Activated CD4-positive, alpha-beta T cell treated with anti-CD3 and anti-CD28 coated beads, Interleukin-2, amount 10 ng/mL, durations not matched to agents 24 days and 14 days (primary cell): Measurements from ENCODE around the gene CREBL2. TPM values are rescaled to one million over a fixed set of nuclear protein-coding genes. Genes with fewer than 3 reads are reported as not detected.
"Not testable (repeated sequence)": the region's sequence is repeated elsewhere in the genome, so short reads cannot be mapped to it uniquely, and the experiment has no call there.

Experiments
- DNase-seq: peaks from one replicate; pipeline ENCODE4 v3.0.0; 2022
- H3K27ac Mint-ChIP-seq: one replicate; pipeline ENCODE4 v1.8.0; 2022; ENCODE audit warnings: mild to moderate bottlenecking, mixed read lengths
- H3K27me3 Mint-ChIP-seq: one replicate; pipeline ENCODE4 v1.8.0; 2022; ENCODE audit warnings: mixed read lengths
- H3K36me3 Mint-ChIP-seq: one replicate; pipeline ENCODE4 v1.8.0; 2022; ENCODE audit warnings: low read depth, mild to moderate bottlenecking, mixed read lengths
- H3K4me1 Mint-ChIP-seq: one replicate; pipeline ENCODE4 v1.8.0; 2021; ENCODE audit warnings: mixed read lengths
- H3K4me3 Mint-ChIP-seq: one replicate; pipeline ENCODE4 v1.8.0; 2022; ENCODE audit warnings: mild to moderate bottlenecking, moderate library complexity, mixed read lengths
- H3K9me3 Mint-ChIP-seq: one replicate; pipeline ENCODE4 v1.8.0; 2021; ENCODE audit warnings: mixed read lengths
- intact Hi-C: fragments of 100-400 bp; cut with micrococcal nuclease; formaldehyde crosslinking; loops from one replicate; pipeline ENCODE4 v1.15.1; 2023
- total RNA-seq: library from RNA; stranded (reverse); gene quantifications from 2 replicates; pipeline ENCODE4 v1.2.3, GENCODE V29; 2022

CREBL2 gene
- total RNA-seq, 1 donor from 2014 or later: 17.3 TPM

DNA sequence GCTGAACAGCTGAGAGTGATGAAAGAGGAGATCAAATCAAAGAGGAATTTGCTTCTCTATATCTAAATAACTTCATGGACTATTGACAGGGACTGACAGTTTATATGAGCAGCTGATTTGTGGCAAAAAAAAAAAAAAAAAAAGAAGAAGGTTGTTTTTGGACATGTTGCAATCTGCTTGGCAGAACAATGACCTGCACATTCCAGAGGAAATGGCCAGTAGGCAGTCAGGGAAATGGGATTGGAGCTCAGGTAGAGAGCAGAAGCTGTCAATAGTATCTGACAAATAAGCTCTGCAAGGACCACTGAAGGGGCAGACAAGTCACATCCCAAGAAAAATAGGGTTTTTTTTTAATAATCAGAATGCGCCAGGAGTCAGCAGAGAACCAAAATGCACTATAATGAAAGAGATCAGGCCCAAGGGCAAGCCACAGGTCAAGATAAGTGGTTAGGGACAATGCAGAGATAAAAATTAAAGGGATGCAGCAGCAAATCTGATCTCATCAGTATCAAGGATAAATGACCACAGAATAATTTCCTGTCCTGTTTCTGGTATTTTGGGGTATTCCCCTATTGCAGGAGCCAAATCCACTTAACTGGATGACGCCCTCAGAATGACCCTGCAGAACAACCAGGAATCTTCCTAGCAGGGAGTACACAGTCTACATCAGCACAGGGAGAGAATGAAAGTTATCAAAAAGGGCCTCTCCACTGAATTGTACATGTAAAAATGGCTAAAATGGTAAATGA, 26.4 kb upstream of the CREBL2 start:
- intact Hi-C loops: no loop called here
- peaks cover 3% of the 10 kb centered on the region for H3K36me3 Mint-ChIP-seq
- H3K27me3 Mint-ChIP-seq: peaks cover 4% of the 10 kb centered on the region
- peaks cover 36% of the 10 kb centered on the region for H3K4me1 Mint-ChIP-seq
- no peak overlapping the region for H3K27ac Mint-ChIP-seq
- no peak overlapping the region for H3K4me3 Mint-ChIP-seq
- DNase-seq: no peak
- H3K9me3 Mint-ChIP-seq: peaks cover 13% of the 10 kb centered on the region

GRCh38 chr12:12586879-12587675, 24.6 kb upstream of the CREBL2 start:
- H3K27ac Mint-ChIP-seq: no peak overlapping the region
- peaks cover 33% of the 10 kb centered on the region for H3K4me1 Mint-ChIP-seq
- DNase-seq: no peak
- H3K27me3 Mint-ChIP-seq: peaks cover 5% of the 10 kb centered on the region
- no peak overlapping the region for H3K4me3 Mint-ChIP-seq
- intact Hi-C loops: no loop called here
- H3K36me3 Mint-ChIP-seq: peaks cover 3% of the 10 kb centered on the region
- H3K9me3 Mint-ChIP-seq: peaks cover 13% of the 10 kb centered on the region

DNA sequence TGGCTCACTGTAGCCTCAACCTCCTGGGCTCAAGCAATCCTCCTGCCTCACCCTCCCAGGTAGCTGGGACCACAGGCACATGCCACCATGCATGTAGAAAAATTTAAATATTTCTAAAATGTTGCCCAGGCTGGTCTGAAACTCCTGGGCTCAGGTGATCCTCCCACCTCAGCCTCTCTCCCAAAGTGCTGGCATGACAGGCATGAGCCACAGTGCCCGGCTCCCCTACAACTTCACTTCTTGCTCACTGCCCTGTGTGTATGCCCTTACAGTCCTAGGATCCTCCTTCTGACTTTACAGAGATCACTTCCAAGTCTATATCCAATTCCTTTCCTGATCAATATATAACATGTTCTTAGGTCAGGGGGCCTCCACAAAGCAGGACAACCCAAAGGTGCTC, 23.8 kb upstream of the CREBL2 start:
- peaks cover 8% of the 10 kb centered on the region for H3K27me3 Mint-ChIP-seq
- peaks cover 3% of the 10 kb centered on the region for H3K36me3 Mint-ChIP-seq
- H3K4me1 Mint-ChIP-seq: peaks cover 25% of the 10 kb centered on the region
- no peak for DNase-seq
- no peak overlapping the region for H3K4me3 Mint-ChIP-seq
- H3K9me3 Mint-ChIP-seq: peaks cover 13% of the 10 kb centered on the region
- no peak overlapping the region for H3K27ac Mint-ChIP-seq
- intact Hi-C loops: no loop called here

DNA sequence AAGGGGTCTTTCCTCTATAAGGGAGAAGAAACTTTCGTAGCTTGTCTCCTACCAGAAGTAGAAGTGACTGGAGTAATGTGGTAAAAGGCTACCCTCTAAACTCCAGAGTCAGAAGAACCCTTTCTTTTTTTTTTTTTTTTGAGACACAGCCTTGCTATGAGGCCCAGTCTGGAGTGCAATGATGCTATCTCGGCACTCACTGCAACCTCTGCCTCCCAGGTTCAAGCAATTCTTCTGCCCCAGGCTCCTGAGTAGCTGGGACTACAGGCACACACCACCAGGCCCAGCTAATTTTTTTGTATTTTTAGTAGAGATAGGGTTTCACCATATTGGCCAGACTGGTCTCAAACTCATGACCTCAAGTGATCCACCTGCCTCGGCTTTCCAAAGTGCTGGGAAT, 23.2 kb upstream of the CREBL2 start:
- H3K4me1 Mint-ChIP-seq: peaks cover 19% of the 10 kb centered on the region
- DNase-seq, intact Hi-C loops, H3K4me3 Mint-ChIP-seq, H3K36me3 Mint-ChIP-seq, H3K27me3 Mint-ChIP-seq, H3K27ac Mint-ChIP-seq: not testable (repeated sequence)
- H3K9me3 Mint-ChIP-seq: peaks cover 13% of the 10 kb centered on the region

- peaks cover 3% of the 10 kb centered on the region for H3K36me3 Mint-ChIP-seq
- DNase-seq: no peak
- H3K9me3 Mint-ChIP-seq: peaks cover 13% of the 10 kb centered on the region
- peaks cover 4% of the 10 kb centered on the region for H3K4me1 Mint-ChIP-seq
- intact Hi-C loops: no loop called here
- H3K4me3 Mint-ChIP-seq: no peak overlapping the region
- peaks cover 8% of the 10 kb centered on the region for H3K27me3 Mint-ChIP-seq
- no peak overlapping the region for H3K27ac Mint-ChIP-seq
These were observed 20.7 kb upstream of the CREBL2 start for GRCh38 chr12:12590961-12591360.

DNA sequence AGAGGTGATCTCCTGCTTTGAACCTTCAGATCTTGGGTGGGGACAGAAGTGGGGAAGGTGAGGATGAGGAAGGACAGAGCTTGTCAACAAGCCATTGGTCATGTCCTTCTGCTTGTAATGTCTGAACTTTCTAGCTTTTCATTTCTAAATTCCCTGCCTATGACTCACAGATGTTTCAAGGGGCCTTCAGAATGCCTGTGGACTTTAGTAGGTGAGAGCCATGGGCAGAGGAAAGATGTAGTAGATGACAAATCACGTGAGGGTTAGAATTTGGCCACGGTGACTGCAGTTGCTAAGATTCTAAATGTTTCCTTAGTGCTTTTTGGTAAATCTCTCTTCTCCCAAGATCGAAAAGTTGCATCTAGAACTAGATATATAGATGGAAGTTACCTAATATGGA, 18.7 kb upstream of the CREBL2 start:
- H3K27ac Mint-ChIP-seq: no peak overlapping the region
- peaks cover 9% of the 10 kb centered on the region for H3K27me3 Mint-ChIP-seq
- H3K36me3 Mint-ChIP-seq: peaks cover 3% of the 10 kb centered on the region
- DNase-seq: no peak
- H3K4me1 Mint-ChIP-seq: no peaks in the 10 kb centered on the region
- no peak overlapping the region for H3K4me3 Mint-ChIP-seq
- H3K9me3 Mint-ChIP-seq: peaks cover 13% of the 10 kb centered on the region
- intact Hi-C loops: no loop called here

GRCh38 chr12:12595929-12596328, 15.7 kb upstream of the CREBL2 start:
- H3K4me3 Mint-ChIP-seq, H3K27ac Mint-ChIP-seq, intact Hi-C loops, H3K36me3 Mint-ChIP-seq, H3K9me3 Mint-ChIP-seq, H3K27me3 Mint-ChIP-seq, H3K4me1 Mint-ChIP-seq, DNase-seq: not testable (repeated sequence)

DNA sequence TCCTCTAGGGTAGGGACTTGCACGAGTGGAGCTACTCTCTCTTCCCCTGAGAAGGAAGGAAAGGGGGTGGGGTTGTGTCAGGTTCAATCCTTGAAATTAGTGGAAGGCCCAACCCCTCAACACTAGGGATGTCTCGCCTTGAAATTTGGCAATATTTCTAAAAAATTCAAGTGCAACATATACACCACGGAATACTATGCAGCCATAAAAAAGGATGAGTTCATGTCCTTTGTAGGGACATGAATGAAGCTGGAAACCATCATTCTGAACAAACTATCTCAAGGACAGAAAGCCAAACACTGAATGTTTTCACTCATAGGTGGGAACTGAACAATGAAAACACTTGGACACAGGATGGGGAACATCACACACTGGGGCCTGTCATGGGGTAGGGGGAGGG, 15.1 kb upstream of the CREBL2 start:
- H3K36me3 Mint-ChIP-seq, H3K27me3 Mint-ChIP-seq, DNase-seq, intact Hi-C loops, H3K27ac Mint-ChIP-seq, H3K9me3 Mint-ChIP-seq, H3K4me1 Mint-ChIP-seq, H3K4me3 Mint-ChIP-seq: not testable (repeated sequence)

DNA sequence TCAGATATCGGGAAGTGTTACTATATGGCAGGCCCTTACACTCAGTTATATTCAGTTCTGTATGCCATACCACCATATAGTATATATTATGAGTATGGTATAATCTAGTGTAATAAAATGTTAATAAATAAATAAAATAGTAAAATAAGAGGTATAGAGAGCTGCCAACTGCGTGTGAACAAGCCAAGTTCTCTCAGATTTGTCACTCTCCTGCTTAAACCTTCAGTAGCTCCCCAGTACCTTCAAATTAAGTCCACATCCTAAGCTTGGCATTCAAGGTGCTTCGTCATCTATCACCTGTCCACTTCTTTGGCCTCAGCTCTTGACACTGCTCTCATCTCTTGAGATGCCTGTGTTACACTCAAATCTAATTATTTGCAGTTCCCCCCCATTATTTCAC, 12.8 kb upstream of the CREBL2 start:
- intact Hi-C loops: no loop called here
- Mint-ChIP-seq H3K27me3 (peaks cover 2% of the 10 kb centered on the region), H3K4me1 (no peaks in the 10 kb centered on the region), H3K36me3 (no peaks in the 10 kb centered on the region), H3K9me3 (no peaks in the 10 kb centered on the region), H3K27ac (no peak overlapping the region), H3K4me3 (no peak overlapping the region)
- DNase-seq: no peak

- H3K27ac Mint-ChIP-seq: no peak overlapping the region
- intact Hi-C loops: no loop called here
- no peak for DNase-seq
- no peaks in the 10 kb centered on the region for H3K4me1 Mint-ChIP-seq
- peaks cover 2% of the 10 kb centered on the region for H3K27me3 Mint-ChIP-seq
- H3K9me3 Mint-ChIP-seq: no peaks in the 10 kb centered on the region
- no peaks in the 10 kb centered on the region for H3K36me3 Mint-ChIP-seq
- no peak overlapping the region for H3K4me3 Mint-ChIP-seq
These were observed 11.7 kb upstream of the CREBL2 start for GRCh38 chr12:12599750-12600643.

DNA sequence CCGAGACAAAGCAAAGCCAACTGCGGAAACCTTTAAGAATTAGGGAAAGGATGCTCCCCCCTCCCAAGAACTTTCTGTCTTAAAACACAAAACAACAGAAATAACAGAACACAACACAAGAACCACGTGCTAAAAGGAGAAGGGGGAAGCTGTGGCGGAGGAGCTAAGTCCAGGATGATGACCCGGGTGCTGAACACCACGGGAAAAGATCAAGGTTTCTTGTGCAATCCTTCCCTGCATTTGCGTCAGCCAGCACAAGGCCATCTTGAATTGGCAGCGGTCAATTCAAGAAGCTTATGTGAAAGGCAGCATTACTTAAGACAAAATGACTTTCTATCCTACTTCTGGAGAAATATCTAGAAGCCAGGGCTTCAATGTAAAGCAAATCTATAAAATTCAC, 11.0 kb upstream of the CREBL2 start:
- H3K27ac Mint-ChIP-seq: no peak overlapping the region
- no peaks in the 10 kb centered on the region for H3K36me3 Mint-ChIP-seq
- DNase-seq: no peak
- peaks cover 2% of the 10 kb centered on the region for H3K27me3 Mint-ChIP-seq
- no peaks in the 10 kb centered on the region for H3K4me1 Mint-ChIP-seq
- intact Hi-C loops: no loop called here
- no peak overlapping the region for H3K4me3 Mint-ChIP-seq
- no peaks in the 10 kb centered on the region for H3K9me3 Mint-ChIP-seq

DNA sequence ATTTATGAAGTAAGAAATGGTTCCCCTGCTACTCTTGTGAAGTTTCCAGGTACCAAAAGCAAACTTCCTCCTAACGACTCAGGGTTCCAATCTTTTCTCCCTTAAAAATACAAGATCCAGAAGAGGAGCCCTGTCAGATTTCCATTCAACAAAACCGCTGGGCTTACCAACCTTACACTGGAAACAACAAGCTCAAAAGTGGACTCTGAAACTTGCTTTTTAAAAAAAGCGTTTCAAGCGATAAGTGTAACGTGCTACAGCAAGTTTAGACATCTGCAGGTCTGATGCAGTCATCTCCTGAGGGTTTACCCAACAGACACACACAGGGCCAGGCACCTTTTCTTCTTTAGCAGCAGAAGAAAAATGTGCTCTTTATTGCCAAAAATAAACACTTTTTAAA, 6.9 kb upstream of the CREBL2 start:
- intact Hi-C loops: no loop called here
- H3K4me3 Mint-ChIP-seq: no peak overlapping the region
- no peaks in the 10 kb centered on the region for H3K36me3 Mint-ChIP-seq
- H3K27ac Mint-ChIP-seq: no peak overlapping the region
- H3K4me1 Mint-ChIP-seq: peaks cover 16% of the 10 kb centered on the region
- no peak for DNase-seq
- no peaks in the 10 kb centered on the region for H3K9me3 Mint-ChIP-seq
- no peaks in the 10 kb centered on the region for H3K27me3 Mint-ChIP-seq

DNA sequence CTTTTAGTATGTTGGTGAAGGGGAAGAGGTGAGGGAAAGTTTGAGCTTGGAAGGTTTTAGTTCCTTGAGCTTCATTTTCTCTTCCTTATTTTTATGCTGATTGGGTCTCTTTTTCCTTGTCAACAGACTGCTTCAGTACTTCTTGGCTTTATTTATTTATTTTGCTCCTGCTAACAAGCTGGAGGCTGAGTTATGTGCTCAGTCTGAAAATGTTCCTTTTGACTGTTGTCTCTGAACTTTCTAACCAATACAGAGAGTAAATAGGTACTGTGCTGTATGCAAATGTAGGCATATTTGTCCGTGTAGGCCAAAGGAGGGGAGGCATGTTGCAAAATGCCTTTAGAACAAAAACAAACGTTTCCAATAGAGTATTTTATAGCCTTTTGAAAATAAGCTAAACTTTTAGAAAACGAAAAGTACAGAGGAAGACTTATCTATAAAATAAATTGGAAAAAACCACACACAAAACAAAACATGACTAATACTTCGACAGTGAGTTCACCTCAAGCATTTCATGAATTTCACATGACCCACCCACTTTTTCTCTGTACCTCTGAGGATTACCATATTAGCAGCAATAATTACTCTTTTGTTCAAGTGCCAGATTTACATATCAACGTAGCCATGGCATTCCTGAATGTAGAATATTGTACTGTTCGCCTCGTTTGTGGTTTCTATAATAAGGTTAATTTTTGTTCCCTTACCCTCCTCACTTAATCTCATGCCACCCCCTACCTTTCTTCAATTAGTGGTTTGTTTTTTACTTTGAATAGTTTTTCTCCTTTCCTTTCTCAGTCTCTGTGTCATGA, 4.7 kb upstream of the CREBL2 start:
- DNase-seq: no peak
- peak overlapping the region; percentile 2 for H3K4me3 Mint-ChIP-seq
- no peaks in the 10 kb centered on the region for H3K36me3 Mint-ChIP-seq
- no peaks in the 10 kb centered on the region for H3K9me3 Mint-ChIP-seq
- peak overlapping the region; percentile 73 for H3K27ac Mint-ChIP-seq
- intact Hi-C loops: loop anchor here (1.0 kb wide), 2 partner anchors 25 to 45 kb away; partner anchors contain the start of gene DUSP16
- no peaks in the 10 kb centered on the region for H3K27me3 Mint-ChIP-seq
- H3K4me1 Mint-ChIP-seq: peaks cover 24% of the 10 kb centered on the region
